ENCODE data around the gene DCXR.

DCXR gene

DNA sequence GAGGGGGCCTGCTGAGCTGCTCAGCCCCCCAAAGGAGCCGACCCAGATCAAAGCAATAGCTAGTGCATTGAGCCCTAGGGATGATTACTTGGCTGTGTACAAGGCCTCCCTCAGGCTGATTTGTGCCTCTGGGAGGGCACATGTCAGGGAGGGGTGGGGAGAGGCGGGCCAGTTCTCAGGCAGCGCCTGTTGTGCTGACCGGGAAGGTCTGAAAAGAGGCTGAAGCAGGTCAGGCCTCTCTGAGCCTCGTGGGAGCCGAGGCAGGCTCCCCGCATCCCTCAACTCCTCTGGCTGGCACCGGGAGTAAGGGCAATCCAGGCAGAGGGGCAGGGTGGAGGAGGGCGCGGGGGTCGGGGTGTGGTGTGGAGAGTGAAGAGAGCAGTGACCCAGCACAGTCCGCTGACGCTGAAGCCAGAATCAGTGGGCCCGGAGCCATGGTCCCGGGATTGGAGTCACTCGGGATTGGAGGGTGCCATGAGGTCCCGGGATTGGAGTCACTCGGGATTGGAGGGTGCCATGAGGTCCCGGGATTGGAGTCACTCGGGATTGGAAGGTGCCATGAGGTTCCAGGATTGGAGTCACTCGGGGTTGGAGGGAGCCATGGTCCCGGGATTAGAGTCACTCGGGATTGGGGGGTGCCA lies 3.0 kb downstream of the DCXR start:
- Mint-ChIP-seq H3K27ac (no peak overlapping the region), H3K4me3 (no peak overlapping the region), H3K36me3 (ENCODE audit: low read depth) (no peaks in the 10 kb centered on the region), H3K27me3 (ENCODE audit: low read depth, poor library complexity) (peaks cover 9% of the 10 kb centered on the region), H3K9me3 (peaks cover 5% of the 10 kb centered on the region), H3K4me1 (peaks cover 42% of the 10 kb centered on the region)
- TF ChIP-seq, protein P1, sequence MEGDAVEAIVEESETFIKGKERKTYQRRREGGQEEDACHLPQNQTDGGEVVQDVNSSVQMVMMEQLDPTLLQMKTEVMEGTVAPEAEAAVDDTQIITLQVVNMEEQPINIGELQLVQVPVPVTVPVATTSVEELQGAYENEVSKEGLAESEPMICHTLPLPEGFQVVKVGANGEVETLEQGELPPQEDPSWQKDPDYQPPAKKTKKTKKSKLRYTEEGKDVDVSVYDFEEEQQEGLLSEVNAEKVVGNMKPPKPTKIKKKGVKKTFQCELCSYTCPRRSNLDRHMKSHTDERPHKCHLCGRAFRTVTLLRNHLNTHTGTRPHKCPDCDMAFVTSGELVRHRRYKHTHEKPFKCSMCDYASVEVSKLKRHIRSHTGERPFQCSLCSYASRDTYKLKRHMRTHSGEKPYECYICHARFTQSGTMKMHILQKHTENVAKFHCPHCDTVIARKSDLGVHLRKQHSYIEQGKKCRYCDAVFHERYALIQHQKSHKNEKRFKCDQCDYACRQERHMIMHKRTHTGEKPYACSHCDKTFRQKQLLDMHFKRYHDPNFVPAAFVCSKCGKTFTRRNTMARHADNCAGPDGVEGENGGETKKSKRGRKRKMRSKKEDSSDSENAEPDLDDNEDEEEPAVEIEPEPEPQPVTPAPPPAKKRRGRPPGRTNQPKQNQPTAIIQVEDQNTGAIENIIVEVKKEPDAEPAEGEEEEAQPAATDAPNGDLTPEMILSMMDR (IDR thresholded peaks at IDR 0.05), result no peak
- no peak for DNase-seq

DNA sequence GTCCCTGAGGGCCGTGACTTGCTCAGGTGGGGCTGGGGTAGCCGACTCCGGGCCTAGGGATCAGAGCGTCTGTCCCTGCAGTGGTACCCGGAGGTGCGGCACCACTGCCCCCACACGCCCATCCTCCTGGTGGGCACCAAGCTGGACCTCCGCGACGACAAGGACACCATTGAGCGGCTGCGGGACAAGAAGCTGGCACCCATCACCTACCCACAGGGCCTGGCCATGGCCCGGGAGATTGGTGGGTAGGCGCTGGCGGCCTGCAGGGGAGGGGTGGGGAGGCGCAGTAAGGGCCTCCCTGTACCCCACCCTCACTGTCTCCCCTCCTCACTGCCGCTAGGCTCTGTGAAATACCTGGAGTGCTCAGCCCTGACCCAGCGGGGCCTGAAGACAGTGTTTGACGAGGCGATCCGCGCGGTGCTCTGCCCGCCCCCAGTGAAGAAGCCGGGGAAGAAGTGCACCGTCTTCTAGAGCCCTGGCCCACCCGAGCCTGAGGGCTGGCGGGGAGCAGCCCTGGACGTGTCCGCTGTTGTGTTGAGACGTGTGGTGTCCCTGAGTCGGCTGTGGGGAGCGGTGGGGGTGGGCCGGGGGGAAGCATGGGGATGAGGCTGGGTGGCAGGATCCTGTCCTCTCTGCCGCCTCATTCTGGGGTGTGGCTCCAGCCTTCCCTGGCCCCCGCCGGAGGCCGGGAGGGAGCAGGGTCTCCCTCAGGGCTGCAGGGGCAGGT lies 4.0 kb downstream of the DCXR start:
- peaks cover 10% of the 10 kb centered on the region for H3K27me3 Mint-ChIP-seq (ENCODE audit: low read depth, poor library complexity)
- no peak overlapping the region for H3K27ac Mint-ChIP-seq
- no peak for DNase-seq
- H3K9me3 Mint-ChIP-seq, result peaks cover 5% of the 10 kb centered on the region
- TF ChIP-seq, protein P1 (IDR thresholded peaks at IDR 0.05), result no peak
- H3K4me1 Mint-ChIP-seq, result peaks cover 35% of the 10 kb centered on the region
- H3K4me3 Mint-ChIP-seq, result peak overlapping the region; percentile 71
- H3K36me3 Mint-ChIP-seq (ENCODE audit: low read depth), result no peaks in the 10 kb centered on the region

DNA sequence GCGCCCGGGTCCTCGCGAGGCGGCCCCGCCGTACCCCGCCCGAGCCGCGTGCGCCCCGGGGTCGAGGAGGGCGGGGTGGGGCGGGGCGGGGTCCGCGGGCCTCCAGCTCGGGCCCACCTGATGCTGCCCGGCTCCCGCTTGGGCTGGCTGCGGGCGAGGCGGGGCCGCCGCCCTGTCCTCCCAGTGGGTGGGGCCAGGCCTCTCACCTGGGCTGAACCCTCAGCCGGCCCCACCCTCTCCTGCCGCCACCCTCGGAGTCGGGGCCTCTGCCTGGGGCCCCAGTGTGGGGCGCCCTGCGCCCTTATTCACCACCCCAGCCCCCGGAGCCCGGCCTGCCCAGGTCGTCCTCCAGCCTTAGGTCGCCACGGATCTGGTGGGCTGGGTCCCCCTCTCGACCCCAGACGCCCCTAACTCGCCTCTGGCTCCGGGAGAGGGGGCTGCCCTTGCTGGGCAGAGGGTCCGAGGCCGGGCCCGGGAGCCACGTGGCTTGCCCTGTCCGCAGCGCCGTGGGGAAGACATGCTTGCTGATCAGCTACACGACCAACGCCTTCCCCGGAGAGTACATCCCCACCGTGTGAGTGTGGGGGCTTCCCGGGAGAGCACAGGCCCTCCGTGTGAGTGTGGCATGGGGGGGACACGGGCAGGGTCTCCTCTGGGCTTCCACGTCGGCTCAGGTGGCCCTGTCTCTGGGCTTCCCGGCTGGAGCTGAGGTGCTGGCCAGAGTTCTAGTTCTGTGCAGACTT lies 5.4 kb downstream of the DCXR start:
- Mint-ChIP-seq H3K4me3 (peak overlapping the region; percentile 70), H3K27me3 (ENCODE audit: low read depth, poor library complexity) (peaks cover 9% of the 10 kb centered on the region), H3K4me1 (peaks cover 28% of the 10 kb centered on the region), H3K36me3 (ENCODE audit: low read depth) (no peaks in the 10 kb centered on the region), H3K9me3 (no peaks in the 10 kb centered on the region), H3K27ac (no peak overlapping the region)
- no peak for DNase-seq
- TF ChIP-seq, protein P1 (IDR thresholded peaks at IDR 0.05), result no peak

DNA sequence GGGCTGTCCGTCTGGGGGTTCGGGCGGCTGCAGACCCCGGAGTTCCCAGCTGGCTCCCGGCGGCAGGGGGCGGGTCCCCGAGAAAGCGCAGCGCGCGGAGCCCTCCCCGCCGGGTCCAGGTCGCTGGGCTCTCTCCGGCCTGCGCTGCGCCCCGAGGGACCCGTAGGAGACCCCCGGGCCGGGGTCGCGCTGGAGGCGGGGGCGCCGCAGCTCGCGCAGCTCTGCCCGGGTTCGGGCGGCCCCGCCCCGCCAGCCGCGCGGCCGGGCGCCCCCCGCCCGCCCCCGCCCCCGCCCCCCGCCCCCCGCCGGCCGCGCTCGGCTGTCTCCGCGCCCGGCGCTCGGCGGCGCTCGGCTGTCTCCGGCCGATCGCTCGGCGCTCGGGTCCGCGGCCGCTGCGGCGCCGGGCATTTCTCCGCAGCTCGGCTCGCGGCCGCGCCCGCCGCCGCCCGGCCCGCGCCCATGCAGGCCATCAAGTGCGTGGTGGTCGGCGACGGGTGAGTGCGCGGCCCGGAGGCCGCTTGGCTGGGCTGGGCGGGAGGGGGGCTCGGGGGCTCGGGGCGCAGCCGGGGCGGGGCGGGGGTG lies 6.1 kb downstream of the DCXR start, which contains the start of gene RAC3:
RAC3 (plus strand) TSS at position 376 of the 582 bp plus-strand sequence; CDS start at position 460, 84 bp downstream.
- TF ChIP-seq, protein P1 (IDR thresholded peaks at IDR 0.05), result no peak
- peak; percentile 67 for DNase-seq
- peaks cover 28% of the 10 kb centered on the region for H3K4me1 Mint-ChIP-seq
- peak within 1 kb of the TSS; percentile 80 for H3K4me3 Mint-ChIP-seq
- H3K27me3 Mint-ChIP-seq (ENCODE audit: low read depth, poor library complexity), result peaks cover 9% of the 10 kb centered on the region
- no peak within 1 kb of the TSS for H3K27ac Mint-ChIP-seq
- no peaks in the 10 kb centered on the region for H3K36me3 Mint-ChIP-seq (ENCODE audit: low read depth)
- no peaks in the 10 kb centered on the region for H3K9me3 Mint-ChIP-seq

DNA sequence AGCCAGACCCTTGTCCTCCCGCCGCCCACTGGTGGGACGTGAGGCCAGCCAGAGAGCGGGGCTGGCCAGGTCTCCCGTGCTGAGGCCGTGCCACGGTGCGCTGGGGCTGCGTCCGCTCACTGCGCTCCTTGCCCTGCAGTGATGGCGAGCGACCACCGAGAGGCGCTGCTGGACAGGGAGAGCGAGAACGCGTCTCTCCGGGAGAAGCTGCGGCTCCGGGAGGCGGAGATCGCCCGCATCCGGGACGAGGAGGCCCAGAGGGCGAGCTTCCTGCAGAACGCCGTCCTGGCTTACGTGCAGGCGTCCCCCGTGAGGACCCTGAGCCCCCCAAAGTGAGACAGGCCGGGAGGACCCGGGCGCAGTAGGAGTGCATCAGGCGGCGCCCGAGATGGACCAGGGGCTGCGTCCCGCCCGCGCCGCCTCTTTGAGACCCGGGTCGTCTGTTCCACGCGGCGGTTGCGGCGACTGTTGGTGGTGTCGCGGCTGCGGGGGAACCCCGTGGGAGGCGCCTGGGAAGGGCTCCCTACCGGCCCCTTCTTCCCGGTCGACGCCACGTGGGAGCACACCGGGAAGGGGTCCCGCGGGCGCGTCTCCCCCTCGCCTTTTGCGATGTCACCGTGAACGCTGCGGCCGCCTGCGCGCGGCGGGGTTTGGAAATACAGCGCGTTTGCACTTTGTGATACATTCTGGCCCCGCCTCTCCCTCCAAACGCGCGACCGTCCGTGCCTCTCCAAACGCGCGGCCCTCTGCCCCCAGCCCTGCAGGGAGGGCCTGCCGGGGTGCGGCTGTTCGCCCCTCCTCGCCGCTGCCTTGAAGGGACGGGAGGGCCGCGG lies 6.8 kb downstream of the DCXR start:
- TF ChIP-seq, protein P1 (IDR thresholded peaks at IDR 0.05), result peak; percentile 90
- H3K36me3 Mint-ChIP-seq (ENCODE audit: low read depth), result no peaks in the 10 kb centered on the region
- no peaks in the 10 kb centered on the region for H3K9me3 Mint-ChIP-seq
- peak; percentile 93 for DNase-seq
- H3K27ac Mint-ChIP-seq, result no peak overlapping the region
- H3K4me1 Mint-ChIP-seq, result peaks cover 25% of the 10 kb centered on the region
- peak overlapping the region; percentile 80 for H3K4me3 Mint-ChIP-seq
- H3K27me3 Mint-ChIP-seq (ENCODE audit: low read depth, poor library complexity), result peaks cover 9% of the 10 kb centered on the region

All from nephron progenitor cell (in vitro differentiated cells).